ENCODE data around the gene DYTN. TPM values are rescaled to one million over a fixed set of nuclear protein-coding genes. Genes with fewer than 3 reads are reported as not detected.

Gene DYTN
- polyA plus RNA-seq, 2 of the 4 experiments (the other 2 are of a cell fraction) = not detected

DNA sequence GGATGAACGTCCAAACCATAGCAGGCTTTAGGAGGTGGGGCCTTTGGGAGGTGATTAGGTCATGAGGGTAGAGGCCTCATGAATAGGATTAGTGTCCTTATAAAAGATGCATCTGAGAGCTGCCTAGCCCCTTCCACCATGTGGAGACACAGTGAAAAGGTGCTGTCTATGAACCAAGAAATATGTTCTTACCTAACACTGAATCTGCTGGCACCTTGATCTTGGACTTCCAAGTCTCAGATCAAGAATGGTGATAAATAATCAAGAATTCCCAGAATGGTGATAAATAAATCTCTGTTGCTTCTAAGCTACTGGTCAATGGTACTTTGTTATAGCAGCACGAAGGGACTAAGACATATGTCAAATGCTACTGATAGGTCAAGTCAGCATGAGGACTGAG lies 15.1 kb upstream of the DYTN start:
- Histone ChIP-seq H3K4me2 (no peak overlapping the region), H3K4me1 (peaks cover 6% of the 10 kb centered on the region; the same call in 2 of the 3 replicates), H3K27ac (no peak overlapping the region), H3K4me3 (no peak overlapping the region), H3K9me3 (0 out of 3 replicates have a peak, but pooled peaks cover 4% of the 10 kb centered on the region)
- no peak for ATAC-seq
- POLR2A ChIA-PET = no interaction called here
- FAIRE-seq = no peak
- no peak for DNase-seq (ENCODE audit: low read depth in 1 of 2, low spot score in 1 of 2)
- TF ChIP-seq TFCP2L1 (CRISPR knock-in tag; IDR thresholded peaks at IDR 0.05) (no peak), FOSB (CRISPR knock-in tag; IDR thresholded peaks at IDR 0.05) (no peak), MAFK (IDR thresholded peaks at IDR 0.05; ENCODE audit: partially characterized antibody) (no peak), JUNB (IDR thresholded peaks at IDR 0.05) (no peak), ZNF302 (CRISPR knock-in tag; IDR thresholded peaks at IDR 0.05) (no peak), CBX8 (IDR thresholded peaks at IDR 0.05) (no peak), HDAC2 (IDR thresholded peaks at IDR 0.05) (no peak), JUN (IDR thresholded peaks at IDR 0.05) (no peak), EP300 (IDR thresholded peaks at IDR 0.05) (no peak), ZFP36 (IDR thresholded peaks at IDR 0.05; ENCODE audit: borderline replicate concordance, partially characterized antibody) (no peak), FOSL2 (IDR thresholded peaks at IDR 0.05) (no peak), FOSL2 (CRISPR knock-in tag; IDR thresholded peaks at IDR 0.05) (no peak), KDM5A (IDR thresholded peaks at IDR 0.05) (no peak), GATA3 (IDR thresholded peaks at IDR 0.05; ENCODE audit: borderline replicate concordance) (no peak)
- TF ChIP-seq, protein P1, sequence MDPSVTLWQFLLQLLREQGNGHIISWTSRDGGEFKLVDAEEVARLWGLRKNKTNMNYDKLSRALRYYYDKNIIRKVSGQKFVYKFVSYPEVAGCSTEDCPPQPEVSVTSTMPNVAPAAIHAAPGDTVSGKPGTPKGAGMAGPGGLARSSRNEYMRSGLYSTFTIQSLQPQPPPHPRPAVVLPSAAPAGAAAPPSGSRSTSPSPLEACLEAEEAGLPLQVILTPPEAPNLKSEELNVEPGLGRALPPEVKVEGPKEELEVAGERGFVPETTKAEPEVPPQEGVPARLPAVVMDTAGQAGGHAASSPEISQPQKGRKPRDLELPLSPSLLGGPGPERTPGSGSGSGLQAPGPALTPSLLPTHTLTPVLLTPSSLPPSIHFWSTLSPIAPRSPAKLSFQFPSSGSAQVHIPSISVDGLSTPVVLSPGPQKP (IDR thresholded peaks at IDR 0.05; ENCODE audit: low read depth, low read length) = no peak
- TF ChIP-seq, protein P2, sequence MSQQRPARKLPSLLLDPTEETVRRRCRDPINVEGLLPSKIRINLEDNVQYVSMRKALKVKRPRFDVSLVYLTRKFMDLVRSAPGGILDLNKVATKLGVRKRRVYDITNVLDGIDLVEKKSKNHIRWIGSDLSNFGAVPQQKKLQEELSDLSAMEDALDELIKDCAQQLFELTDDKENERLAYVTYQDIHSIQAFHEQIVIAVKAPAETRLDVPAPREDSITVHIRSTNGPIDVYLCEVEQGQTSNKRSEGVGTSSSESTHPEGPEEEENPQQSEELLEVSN (IDR thresholded peaks at IDR 0.05; ENCODE audit: borderline replicate concordance, low read depth) = no peak
- TF ChIP-seq, protein P3, sequence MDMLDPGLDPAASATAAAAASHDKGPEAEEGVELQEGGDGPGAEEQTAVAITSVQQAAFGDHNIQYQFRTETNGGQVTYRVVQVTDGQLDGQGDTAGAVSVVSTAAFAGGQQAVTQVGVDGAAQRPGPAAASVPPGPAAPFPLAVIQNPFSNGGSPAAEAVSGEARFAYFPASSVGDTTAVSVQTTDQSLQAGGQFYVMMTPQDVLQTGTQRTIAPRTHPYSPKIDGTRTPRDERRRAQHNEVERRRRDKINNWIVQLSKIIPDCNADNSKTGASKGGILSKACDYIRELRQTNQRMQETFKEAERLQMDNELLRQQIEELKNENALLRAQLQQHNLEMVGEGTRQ (IDR thresholded peaks at IDR 0.05) = no peak
- TF ChIP-seq, protein P4, sequence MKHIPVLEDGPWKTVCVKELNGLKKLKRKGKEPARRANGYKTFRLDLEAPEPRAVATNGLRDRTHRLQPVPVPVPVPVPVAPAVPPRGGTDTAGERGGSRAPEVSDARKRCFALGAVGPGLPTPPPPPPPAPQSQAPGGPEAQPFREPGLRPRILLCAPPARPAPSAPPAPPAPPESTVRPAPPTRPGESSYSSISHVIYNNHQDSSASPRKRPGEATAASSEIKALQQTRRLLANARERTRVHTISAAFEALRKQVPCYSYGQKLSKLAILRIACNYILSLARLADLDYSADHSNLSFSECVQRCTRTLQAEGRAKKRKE (CRISPR knock-in tag; IDR thresholded peaks at IDR 0.05; ENCODE audit: low read depth) = no peak
- CTCF ChIA-PET = no interaction called here
- 0% methylated on average over 2 of the region's 2 CpGs for WGBS (ENCODE audit: missing lambda C conversion rate)

DNA sequence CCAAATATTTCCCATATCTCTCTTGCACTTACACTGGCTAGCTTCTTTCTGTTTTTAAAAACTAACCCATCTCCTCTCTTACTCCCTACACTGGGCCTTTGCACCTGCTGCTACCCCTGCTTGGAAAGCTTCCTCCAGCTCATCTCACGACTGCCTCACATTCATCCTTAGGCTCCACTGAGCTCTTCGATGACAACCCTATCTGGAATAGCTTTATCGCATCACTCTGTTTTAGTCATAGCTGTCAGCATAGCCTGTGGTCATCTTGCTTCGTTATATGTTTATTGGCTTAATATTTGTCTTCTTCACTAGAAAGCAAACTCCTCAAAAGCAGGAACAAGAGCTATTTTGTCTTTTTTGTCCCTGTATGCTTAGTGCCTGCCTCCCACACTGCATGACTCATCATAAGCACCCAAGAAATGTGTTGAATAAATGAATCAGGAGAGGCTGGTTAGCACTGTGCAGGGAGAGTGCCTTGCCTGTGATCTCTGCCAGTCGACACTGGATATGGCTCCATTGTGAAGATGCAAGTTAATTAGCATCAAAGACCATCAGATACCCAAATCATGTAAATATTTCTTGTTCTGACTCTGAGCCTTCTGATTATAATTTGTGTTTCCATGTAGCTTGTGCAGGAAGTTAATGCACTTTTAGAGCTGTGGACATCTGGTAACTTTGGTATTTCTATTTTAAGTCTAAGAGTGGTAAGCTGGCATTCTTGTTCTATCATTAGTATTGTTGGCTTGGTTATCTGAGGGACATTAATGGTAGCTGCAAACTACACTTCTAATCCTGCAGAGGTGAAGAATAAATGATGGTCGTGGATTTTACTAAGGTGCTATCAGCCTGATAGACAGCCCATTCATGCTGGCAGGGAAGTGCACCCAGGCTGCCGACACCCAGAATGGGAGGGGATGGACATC lies 10.3 kb upstream of the DYTN start:
- Histone ChIP-seq H3K9me3 (0 out of 3 replicates have a peak, but pooled peaks cover 4% of the 10 kb centered on the region), H3K4me2 (peak overlapping the region; percentile 21; the same call in 1 of the 3 replicates), H3K4me3 (no peak overlapping the region), H3K4me1 (peaks cover 6% of the 10 kb centered on the region; the same call in 2 of the 3 replicates), H3K27ac (no peak overlapping the region)
- DNase-seq (ENCODE audit: low read depth in 1 of 2, low spot score in 1 of 2) (peak; percentile 5 to 39), ATAC-seq (peak; percentile 86 to 91), FAIRE-seq (no peak)
- peak; percentile 35; the same call in 1 of the 2 replicates for TF ChIP-seq FOSL2 (IDR thresholded peaks at IDR 0.05)
- peak; percentile 68 for TF ChIP-seq FOSL2 (CRISPR knock-in tag; IDR thresholded peaks at IDR 0.05)
- no peak for TF ChIP-seq HEYL (CRISPR knock-in tag; IDR thresholded peaks at IDR 0.05)
- TF ChIP-seq, protein P5, sequence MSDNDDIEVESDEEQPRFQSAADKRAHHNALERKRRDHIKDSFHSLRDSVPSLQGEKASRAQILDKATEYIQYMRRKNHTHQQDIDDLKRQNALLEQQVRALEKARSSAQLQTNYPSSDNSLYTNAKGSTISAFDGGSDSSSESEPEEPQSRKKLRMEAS (IDR thresholded peaks at IDR 0.05) = no peak
- TF ChIP-seq JUNB (IDR thresholded peaks at IDR 0.05) = 0 out of 2 replicates have a peak, but pooled peaks have one; percentile 16
- WGBS (ENCODE audit: missing lambda C conversion rate) = 14% methylated on average over 7 of the region's 7 CpGs
- CTCF ChIA-PET = no interaction called here
- POLR2A ChIA-PET = no interaction called here
